Mammary epithelial cell (primary cell): ENCODE measurements around the gene SLC35A3.

ENCODE experiments used
- EZH2 ChIP-seq: IDR thresholded peaks from 2 replicates; pipeline ENCODE4 v1.6.1; 2012; ENCODE audit warnings: low read length, inconsistent platforms, borderline replicate concordance
- TF ChIP-seq, protein P1 (sequence below), 2 donors: IDR thresholded peaks in 1 of 2; conservative IDR thresholded peaks in 1 of 2; 2 replicates each; pipeline ENCODE4 v1.5.1; 2011 to 2012; ENCODE audit warnings: inconsistent platforms in 2 of 2, low read length in 2 of 2, mild to moderate bottlenecking in 2 of 2, control low read depth in 1 of 2, low read depth in 1 of 2; ENCODE audit not compliant: insufficient read depth in 1 of 2; ENCODE audit errors: extremely low read depth in 1 of 2

DNA sequence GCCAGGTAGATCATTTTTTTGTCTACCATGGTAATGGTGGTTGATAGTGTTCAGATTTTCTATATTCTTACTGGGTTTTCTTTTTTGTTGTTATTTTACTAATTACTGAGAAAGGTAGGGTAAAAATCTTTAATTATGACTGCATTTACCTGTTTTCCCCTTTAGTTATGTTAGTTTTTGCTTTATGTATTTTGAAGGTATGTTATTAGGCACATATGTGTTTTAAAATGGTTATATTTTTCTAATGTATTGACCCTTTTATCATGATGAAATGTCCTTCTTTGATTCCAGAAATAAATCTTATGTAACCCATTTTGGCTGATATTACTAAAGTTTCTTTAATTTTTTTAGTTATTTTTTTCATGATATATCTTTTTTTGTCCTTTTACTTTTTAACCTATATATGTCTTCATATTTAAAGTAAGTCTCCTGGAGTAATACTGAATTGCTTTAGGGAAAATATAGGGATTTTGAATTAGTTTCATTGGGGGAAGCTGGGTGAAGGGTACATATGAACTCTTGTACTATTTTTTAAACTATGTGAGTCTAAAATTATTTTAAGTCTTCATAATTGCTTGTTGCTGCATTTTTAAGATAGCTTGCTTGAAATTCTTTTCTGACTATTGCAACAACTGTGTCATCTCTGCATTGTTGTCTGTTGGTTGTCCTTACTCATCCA, 22.4 kb downstream of the SLC35A3 start:
- TF ChIP-seq, protein P1, sequence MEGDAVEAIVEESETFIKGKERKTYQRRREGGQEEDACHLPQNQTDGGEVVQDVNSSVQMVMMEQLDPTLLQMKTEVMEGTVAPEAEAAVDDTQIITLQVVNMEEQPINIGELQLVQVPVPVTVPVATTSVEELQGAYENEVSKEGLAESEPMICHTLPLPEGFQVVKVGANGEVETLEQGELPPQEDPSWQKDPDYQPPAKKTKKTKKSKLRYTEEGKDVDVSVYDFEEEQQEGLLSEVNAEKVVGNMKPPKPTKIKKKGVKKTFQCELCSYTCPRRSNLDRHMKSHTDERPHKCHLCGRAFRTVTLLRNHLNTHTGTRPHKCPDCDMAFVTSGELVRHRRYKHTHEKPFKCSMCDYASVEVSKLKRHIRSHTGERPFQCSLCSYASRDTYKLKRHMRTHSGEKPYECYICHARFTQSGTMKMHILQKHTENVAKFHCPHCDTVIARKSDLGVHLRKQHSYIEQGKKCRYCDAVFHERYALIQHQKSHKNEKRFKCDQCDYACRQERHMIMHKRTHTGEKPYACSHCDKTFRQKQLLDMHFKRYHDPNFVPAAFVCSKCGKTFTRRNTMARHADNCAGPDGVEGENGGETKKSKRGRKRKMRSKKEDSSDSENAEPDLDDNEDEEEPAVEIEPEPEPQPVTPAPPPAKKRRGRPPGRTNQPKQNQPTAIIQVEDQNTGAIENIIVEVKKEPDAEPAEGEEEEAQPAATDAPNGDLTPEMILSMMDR (conservative IDR thresholded peaks at IDR 0.05 in 1 of 2, IDR thresholded peaks at IDR 0.05 in 1 of 2; ENCODE audit: extremely low read depth in 1 of 2, insufficient read depth in 1 of 2, low read depth in 1 of 2, low read length in 2 of 2) = no peak
- no peak for TF ChIP-seq EZH2
